ENCODE data around the gene SRSF6.

- TF ChIP-seq, protein P1, sequence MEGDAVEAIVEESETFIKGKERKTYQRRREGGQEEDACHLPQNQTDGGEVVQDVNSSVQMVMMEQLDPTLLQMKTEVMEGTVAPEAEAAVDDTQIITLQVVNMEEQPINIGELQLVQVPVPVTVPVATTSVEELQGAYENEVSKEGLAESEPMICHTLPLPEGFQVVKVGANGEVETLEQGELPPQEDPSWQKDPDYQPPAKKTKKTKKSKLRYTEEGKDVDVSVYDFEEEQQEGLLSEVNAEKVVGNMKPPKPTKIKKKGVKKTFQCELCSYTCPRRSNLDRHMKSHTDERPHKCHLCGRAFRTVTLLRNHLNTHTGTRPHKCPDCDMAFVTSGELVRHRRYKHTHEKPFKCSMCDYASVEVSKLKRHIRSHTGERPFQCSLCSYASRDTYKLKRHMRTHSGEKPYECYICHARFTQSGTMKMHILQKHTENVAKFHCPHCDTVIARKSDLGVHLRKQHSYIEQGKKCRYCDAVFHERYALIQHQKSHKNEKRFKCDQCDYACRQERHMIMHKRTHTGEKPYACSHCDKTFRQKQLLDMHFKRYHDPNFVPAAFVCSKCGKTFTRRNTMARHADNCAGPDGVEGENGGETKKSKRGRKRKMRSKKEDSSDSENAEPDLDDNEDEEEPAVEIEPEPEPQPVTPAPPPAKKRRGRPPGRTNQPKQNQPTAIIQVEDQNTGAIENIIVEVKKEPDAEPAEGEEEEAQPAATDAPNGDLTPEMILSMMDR (IDR thresholded peaks at IDR 0.05; ENCODE audit: poor library complexity, severe bottlenecking), result no peak
- no peak for TF ChIP-seq EZH2 (IDR thresholded peaks at IDR 0.05; ENCODE audit: borderline replicate concordance, insufficient read depth, low read length, poor library complexity, severe bottlenecking)
- no peak for TF ChIP-seq SMC3 (conservative IDR thresholded peaks at IDR 0.05; ENCODE audit: poor library complexity)
- TF ChIP-seq TAF1 (IDR thresholded peaks at IDR 0.05; ENCODE audit: low read depth), result no peak
- no peak for TF ChIP-seq EP300 (conservative IDR thresholded peaks at IDR 0.05; ENCODE audit: poor library complexity, severe bottlenecking)
- TF ChIP-seq POLR2AphosphoS5 (IDR thresholded peaks at IDR 0.05), result no peak
- no peak for TF ChIP-seq RAD21 (conservative IDR thresholded peaks at IDR 0.05)
These were observed 41.9 kb upstream of the SRSF6 start for GRCh38 chr20:43415661-43416430.
